IgD-negative memory B cell (primary cell): ENCODE results near the gene KIRREL3. TPM values are rescaled to one million over a fixed set of nuclear protein-coding genes. Genes with fewer than 3 reads are reported as not detected.
A peak's percentile ranks its signal among the peaks of the same experiment; 100 is the strongest.

Experiments
- H3K27ac Mint-ChIP-seq, 3 donors: one replicate each; pipeline ENCODE4 v1.8.0; 2020 to 2022; ENCODE audit warnings: mild to moderate bottlenecking in 3 of 3, mixed read lengths in 3 of 3, moderate library complexity in 1 of 3
- H3K27me3 Mint-ChIP-seq: one replicate; pipeline ENCODE4 v1.8.0; 2021; ENCODE audit warnings: mixed read lengths
- H3K36me3 Mint-ChIP-seq: one replicate; pipeline ENCODE4 v1.8.0; 2020; ENCODE audit warnings: mild to moderate bottlenecking, mixed read lengths
- H3K4me1 Mint-ChIP-seq, 3 donors: one replicate each; pipeline ENCODE4 v1.8.0; 2020 to 2022; ENCODE audit warnings: mixed read lengths in 3 of 3, mild to moderate bottlenecking in 1 of 3
- H3K4me3 Mint-ChIP-seq, 4 donors: one replicate each; pipeline ENCODE4 v1.8.0; 2020 to 2022; ENCODE audit warnings: mild to moderate bottlenecking in 4 of 4, mixed read lengths in 4 of 4, moderate library complexity in 3 of 4
- H3K9me3 Mint-ChIP-seq, 3 donors: one replicate each; pipeline ENCODE4 v1.8.0; 2020 to 2021; ENCODE audit warnings: mixed read lengths in 3 of 3, mild to moderate bottlenecking in 1 of 3
- polyA plus RNA-seq: library from polyadenylated mRNA; unstranded; fragments of 300-500 nt; fragmentation: Illumina TruSeq; gene quantifications from one replicate; pipeline ENCODE4 v1.2.3, GENCODE V29; 2021

KIRREL3 gene
- polyA plus RNA-seq, 1 donor from 2014 or later: not detected

- peaks cover 6% of the 10 kb centered on the region for H3K27me3 Mint-ChIP-seq
- no peaks in the 10 kb centered on the region for H3K4me1 Mint-ChIP-seq
- peaks cover 2% of the 10 kb centered on the region for H3K36me3 Mint-ChIP-seq
- no peak overlapping the region for H3K27ac Mint-ChIP-seq
- no peaks in the 10 kb centered on the region for H3K9me3 Mint-ChIP-seq
- no peak overlapping the region for H3K4me3 Mint-ChIP-seq
Observed at GRCh38 chr11:126624506-126624905, 376.1 kb downstream of the KIRREL3 start.

- Mint-ChIP-seq H3K9me3 (no peaks in the 10 kb centered on the region), H3K27ac (no peak overlapping the region), H3K4me3 (no peak overlapping the region), H3K4me1 (peaks cover 0 to 4% (median 0%) of the 10 kb centered on the region in 3 donors), H3K27me3 (peaks cover 7% of the 10 kb centered on the region), H3K36me3 (peaks cover 2% of the 10 kb centered on the region)
Observed at GRCh38 chr11:126619516-126619915, 381.1 kb downstream of the KIRREL3 start.

GRCh38 chr11:126615845-126616244 lies 384.7 kb downstream of the KIRREL3 start:
- Mint-ChIP-seq H3K4me1 (peaks cover 0 to 4% (median 0%) of the 10 kb centered on the region in 3 donors), H3K27ac (no peak overlapping the region), H3K27me3 (peaks cover 4% of the 10 kb centered on the region), H3K36me3 (peaks cover 2% of the 10 kb centered on the region), H3K4me3 (no peak overlapping the region), H3K9me3 (no peaks in the 10 kb centered on the region)

- H3K27ac Mint-ChIP-seq: no peak overlapping the region
- no peaks in the 10 kb centered on the region for H3K9me3 Mint-ChIP-seq
- peaks cover 0 to 4% (median 0%) of the 10 kb centered on the region in 3 donors for H3K4me1 Mint-ChIP-seq
- no peaks in the 10 kb centered on the region for H3K36me3 Mint-ChIP-seq
- no peak overlapping the region for H3K4me3 Mint-ChIP-seq
- H3K27me3 Mint-ChIP-seq: peaks cover 4% of the 10 kb centered on the region
Observed at GRCh38 chr11:126613272-126613671, 387.3 kb downstream of the KIRREL3 start.

GRCh38 chr11:126612671-126613070 lies 387.9 kb downstream of the KIRREL3 start:
- no peaks in the 10 kb centered on the region for H3K9me3 Mint-ChIP-seq
- H3K36me3 Mint-ChIP-seq: no peaks in the 10 kb centered on the region
- H3K27me3 Mint-ChIP-seq: peaks cover 4% of the 10 kb centered on the region
- H3K4me1 Mint-ChIP-seq: peaks cover 0 to 4% (median 0%) of the 10 kb centered on the region in 3 donors
- H3K27ac Mint-ChIP-seq: no peak overlapping the region
- H3K4me3 Mint-ChIP-seq: no peak overlapping the region

- Mint-ChIP-seq H3K9me3 (no peaks in the 10 kb centered on the region), H3K27ac (no peak overlapping the region), H3K27me3 (peaks cover 7% of the 10 kb centered on the region), H3K4me3 (no peak overlapping the region), H3K36me3 (no peaks in the 10 kb centered on the region), H3K4me1 (peaks cover 0 to 4% (median 0%) of the 10 kb centered on the region in 3 donors)
Observed at GRCh38 chr11:126611438-126611837, 389.1 kb downstream of the KIRREL3 start.

- H3K9me3 Mint-ChIP-seq: no peaks in the 10 kb centered on the region
- no peak overlapping the region for H3K4me3 Mint-ChIP-seq
- no peaks in the 10 kb centered on the region for H3K36me3 Mint-ChIP-seq
- no peaks in the 10 kb centered on the region for H3K4me1 Mint-ChIP-seq
- H3K27me3 Mint-ChIP-seq: peaks cover 17% of the 10 kb centered on the region
- no peak overlapping the region for H3K27ac Mint-ChIP-seq
Observed at GRCh38 chr11:126608658-126609057, 391.9 kb downstream of the KIRREL3 start.

GRCh38 chr11:126607776-126608541 lies 392.6 kb downstream of the KIRREL3 start:
- H3K4me1 Mint-ChIP-seq: no peaks in the 10 kb centered on the region
- no peaks in the 10 kb centered on the region for H3K9me3 Mint-ChIP-seq
- no peak overlapping the region for H3K27ac Mint-ChIP-seq
- H3K36me3 Mint-ChIP-seq: no peaks in the 10 kb centered on the region
- H3K4me3 Mint-ChIP-seq: no peak overlapping the region
- peaks cover 17% of the 10 kb centered on the region for H3K27me3 Mint-ChIP-seq

GRCh38 chr11:126607374-126607773 lies 393.2 kb downstream of the KIRREL3 start:
- Mint-ChIP-seq H3K36me3 (no peaks in the 10 kb centered on the region), H3K9me3 (no peaks in the 10 kb centered on the region), H3K27me3 (peaks cover 20% of the 10 kb centered on the region), H3K4me3 (peak overlapping the region in 1 of 4 donors; percentile 58), H3K27ac (no peak overlapping the region), H3K4me1 (no peaks in the 10 kb centered on the region)

- Mint-ChIP-seq H3K27ac (no peak overlapping the region), H3K4me3 (no peak overlapping the region), H3K4me1 (no peaks in the 10 kb centered on the region), H3K36me3 (no peaks in the 10 kb centered on the region), H3K27me3 (peaks cover 20% of the 10 kb centered on the region), H3K9me3 (no peaks in the 10 kb centered on the region)
Observed at GRCh38 chr11:126606484-126606883, 394.1 kb downstream of the KIRREL3 start.

- peaks cover 28% of the 10 kb centered on the region for H3K27me3 Mint-ChIP-seq
- no peaks in the 10 kb centered on the region for H3K36me3 Mint-ChIP-seq
- H3K4me1 Mint-ChIP-seq: no peaks in the 10 kb centered on the region
- no peak overlapping the region for H3K27ac Mint-ChIP-seq
- H3K9me3 Mint-ChIP-seq: no peaks in the 10 kb centered on the region
- no peak overlapping the region for H3K4me3 Mint-ChIP-seq
Observed at GRCh38 chr11:126604461-126604860, 396.1 kb downstream of the KIRREL3 start.

- H3K9me3 Mint-ChIP-seq: no peaks in the 10 kb centered on the region
- no peak overlapping the region for H3K27ac Mint-ChIP-seq
- H3K4me1 Mint-ChIP-seq: peaks cover 0 to 1% (median 0%) of the 10 kb centered on the region in 3 donors
- H3K4me3 Mint-ChIP-seq: no peak overlapping the region
- H3K36me3 Mint-ChIP-seq: no peaks in the 10 kb centered on the region
- peaks cover 28% of the 10 kb centered on the region for H3K27me3 Mint-ChIP-seq
Observed at GRCh38 chr11:126603486-126603885, 397.1 kb downstream of the KIRREL3 start.

GRCh38 chr11:126602993-126603392 lies 397.6 kb downstream of the KIRREL3 start:
- Mint-ChIP-seq H3K4me3 (no peak overlapping the region), H3K36me3 (no peaks in the 10 kb centered on the region), H3K27ac (no peak overlapping the region), H3K9me3 (no peaks in the 10 kb centered on the region), H3K27me3 (peaks cover 28% of the 10 kb centered on the region), H3K4me1 (peaks cover 0 to 1% (median 0%) of the 10 kb centered on the region in 3 donors)

- Mint-ChIP-seq H3K36me3 (no peaks in the 10 kb centered on the region), H3K4me1 (peaks cover 0 to 1% (median 0%) of the 10 kb centered on the region in 3 donors), H3K27me3 (peaks cover 28% of the 10 kb centered on the region), H3K4me3 (no peak overlapping the region), H3K9me3 (no peaks in the 10 kb centered on the region), H3K27ac (no peak overlapping the region)
Observed at GRCh38 chr11:126602349-126602940, 398.1 kb downstream of the KIRREL3 start.

- H3K36me3 Mint-ChIP-seq: no peaks in the 10 kb centered on the region
- no peak overlapping the region for H3K27ac Mint-ChIP-seq
- H3K27me3 Mint-ChIP-seq: peaks cover 26% of the 10 kb centered on the region
- peaks cover 0 to 1% (median 0%) of the 10 kb centered on the region in 3 donors for H3K4me1 Mint-ChIP-seq
- H3K4me3 Mint-ChIP-seq: no peak overlapping the region
- no peaks in the 10 kb centered on the region for H3K9me3 Mint-ChIP-seq
Observed at GRCh38 chr11:126601550-126602215, 398.9 kb downstream of the KIRREL3 start.
